ENCODE data around the gene CDKN2AIP.

DNA sequence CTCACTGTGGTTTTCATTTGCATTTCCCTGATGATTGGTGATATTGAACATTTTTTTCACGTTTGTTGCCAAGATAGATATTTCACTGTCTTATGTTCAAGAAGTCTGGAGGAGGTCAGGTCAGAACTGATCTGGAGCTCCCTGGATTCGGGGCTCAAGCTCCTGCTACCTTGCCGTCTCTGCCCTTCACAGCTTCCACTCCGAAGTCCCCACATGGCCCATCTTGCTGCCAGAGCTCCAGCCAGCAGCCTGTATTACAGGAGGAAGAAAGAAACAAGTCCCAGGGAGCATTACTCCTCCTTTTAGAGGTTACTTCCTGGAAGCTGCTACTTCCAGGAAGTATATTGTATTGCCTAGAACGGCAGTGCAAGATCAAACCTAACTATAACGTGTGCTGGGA is 17.9 kb upstream of the CDKN2AIP start:
- TF ChIP-seq FOSL2 (IDR thresholded peaks at IDR 0.05; ENCODE audit: borderline replicate concordance, low read depth) (no peak), TAF1 (IDR thresholded peaks at IDR 0.05; ENCODE audit: borderline replicate concordance, low read depth, low read length) (no peak)
- TF ChIP-seq, protein P1, sequence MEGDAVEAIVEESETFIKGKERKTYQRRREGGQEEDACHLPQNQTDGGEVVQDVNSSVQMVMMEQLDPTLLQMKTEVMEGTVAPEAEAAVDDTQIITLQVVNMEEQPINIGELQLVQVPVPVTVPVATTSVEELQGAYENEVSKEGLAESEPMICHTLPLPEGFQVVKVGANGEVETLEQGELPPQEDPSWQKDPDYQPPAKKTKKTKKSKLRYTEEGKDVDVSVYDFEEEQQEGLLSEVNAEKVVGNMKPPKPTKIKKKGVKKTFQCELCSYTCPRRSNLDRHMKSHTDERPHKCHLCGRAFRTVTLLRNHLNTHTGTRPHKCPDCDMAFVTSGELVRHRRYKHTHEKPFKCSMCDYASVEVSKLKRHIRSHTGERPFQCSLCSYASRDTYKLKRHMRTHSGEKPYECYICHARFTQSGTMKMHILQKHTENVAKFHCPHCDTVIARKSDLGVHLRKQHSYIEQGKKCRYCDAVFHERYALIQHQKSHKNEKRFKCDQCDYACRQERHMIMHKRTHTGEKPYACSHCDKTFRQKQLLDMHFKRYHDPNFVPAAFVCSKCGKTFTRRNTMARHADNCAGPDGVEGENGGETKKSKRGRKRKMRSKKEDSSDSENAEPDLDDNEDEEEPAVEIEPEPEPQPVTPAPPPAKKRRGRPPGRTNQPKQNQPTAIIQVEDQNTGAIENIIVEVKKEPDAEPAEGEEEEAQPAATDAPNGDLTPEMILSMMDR (IDR thresholded peaks at IDR 0.05): no peak

All from SK-N-SH (cell line).